Astrocyte of the hippocampus (primary cell): ENCODE results near the gene EHD1.

Experiments used
- DNase-seq: peaks from one replicate; pipeline ENCODE4 v3.0.0; 2011; ENCODE audit warnings: low read depth, low spot score

Gene EHD1

GRCh38 chr11:64872790-64873488 lies 5.5 kb downstream of the EHD1 start:
- no peak for DNase-seq

- no peak for DNase-seq
These were observed 6.9 kb downstream of the EHD1 start for GRCh38 chr11:64871492-64871891.

- no peak for DNase-seq
These were observed 7.4 kb downstream of the EHD1 start for GRCh38 chr11:64870893-64871466.

GRCh38 chr11:64870176-64870892 lies 8.1 kb downstream of the EHD1 start:
- DNase-seq, result peak; percentile 71

GRCh38 chr11:64869571-64870175 lies 8.7 kb downstream of the EHD1 start:
- DNase-seq, result no peak

- peak; percentile 92 for DNase-seq
These were observed 9.4 kb downstream of the EHD1 start for GRCh38 chr11:64868904-64869570.

GRCh38 chr11:64867748-64868462 lies 10.5 kb downstream of the EHD1 start:
- no peak for DNase-seq

- DNase-seq, result no peak
These were observed 12.3 kb downstream of the EHD1 start for GRCh38 chr11:64866173-64866491.

GRCh38 chr11:64865286-64866172 lies 12.9 kb downstream of the EHD1 start:
- peak; percentile 65 for DNase-seq

GRCh38 chr11:64864473-64865285 lies 13.7 kb downstream of the EHD1 start:
- DNase-seq, result peak; percentile 96

GRCh38 chr11:64864135-64864472 lies 14.3 kb downstream of the EHD1 start:
- no peak for DNase-seq

GRCh38 chr11:64863391-64864060 lies 14.9 kb downstream of the EHD1 start:
- peak; percentile 61 for DNase-seq

GRCh38 chr11:64862987-64863390 lies 15.4 kb downstream of the EHD1 start:
- DNase-seq, result no peak

- no peak for DNase-seq
These were observed 17.0 kb downstream of the EHD1 start for GRCh38 chr11:64861227-64861975.

GRCh38 chr11:64859542-64860414 lies 18.6 kb downstream of the EHD1 start:
- no peak for DNase-seq

- DNase-seq, result no peak
These were observed 19.8 kb downstream of the EHD1 start for GRCh38 chr11:64858467-64859263.

GRCh38 chr11:64857485-64857884 lies 20.9 kb downstream of the EHD1 start:
- no peak for DNase-seq
